ENCODE results near the gene CREB5.

DNA sequence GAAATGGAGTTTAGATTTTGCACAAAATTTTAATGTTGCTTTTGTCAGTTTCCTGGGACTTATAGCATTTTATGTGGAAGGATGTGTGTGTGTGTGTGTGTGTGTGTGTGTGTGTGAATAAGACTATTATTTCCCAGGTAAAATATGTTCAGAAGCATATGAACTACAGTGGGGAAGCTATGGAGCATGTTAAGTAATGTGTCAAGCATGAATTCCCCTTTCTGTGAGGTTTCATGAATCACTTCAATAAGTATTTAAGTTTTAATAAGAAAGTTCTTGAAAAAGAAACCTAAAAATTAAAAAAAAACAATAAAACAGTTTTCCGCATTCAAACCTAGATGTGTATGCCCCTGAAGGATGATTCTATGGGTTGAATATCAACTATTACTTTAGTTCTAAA lies 693 bp downstream of the CREB5 start:
- TF ChIP-seq, protein P1, sequence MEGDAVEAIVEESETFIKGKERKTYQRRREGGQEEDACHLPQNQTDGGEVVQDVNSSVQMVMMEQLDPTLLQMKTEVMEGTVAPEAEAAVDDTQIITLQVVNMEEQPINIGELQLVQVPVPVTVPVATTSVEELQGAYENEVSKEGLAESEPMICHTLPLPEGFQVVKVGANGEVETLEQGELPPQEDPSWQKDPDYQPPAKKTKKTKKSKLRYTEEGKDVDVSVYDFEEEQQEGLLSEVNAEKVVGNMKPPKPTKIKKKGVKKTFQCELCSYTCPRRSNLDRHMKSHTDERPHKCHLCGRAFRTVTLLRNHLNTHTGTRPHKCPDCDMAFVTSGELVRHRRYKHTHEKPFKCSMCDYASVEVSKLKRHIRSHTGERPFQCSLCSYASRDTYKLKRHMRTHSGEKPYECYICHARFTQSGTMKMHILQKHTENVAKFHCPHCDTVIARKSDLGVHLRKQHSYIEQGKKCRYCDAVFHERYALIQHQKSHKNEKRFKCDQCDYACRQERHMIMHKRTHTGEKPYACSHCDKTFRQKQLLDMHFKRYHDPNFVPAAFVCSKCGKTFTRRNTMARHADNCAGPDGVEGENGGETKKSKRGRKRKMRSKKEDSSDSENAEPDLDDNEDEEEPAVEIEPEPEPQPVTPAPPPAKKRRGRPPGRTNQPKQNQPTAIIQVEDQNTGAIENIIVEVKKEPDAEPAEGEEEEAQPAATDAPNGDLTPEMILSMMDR (IDR thresholded peaks at IDR 0.05), result no peak
- no peak for TF ChIP-seq POLR2A (IDR thresholded peaks at IDR 0.05)
